Measurements from ENCODE around the gene AFF3. TPM values are rescaled to one million over a fixed set of nuclear protein-coding genes. Genes with fewer than 3 reads are reported as not detected.

Gene AFF3
- total RNA-seq, 2 experiments from 2014 or later, result 2.6 to 2.9 TPM

- Mint-ChIP-seq H3K9me3 (no peaks in the 10 kb centered on the region), H3K27me3 (peaks cover 4% of the 10 kb centered on the region), H3K4me3 (no peak overlapping the region)
Measured at GRCh38 chr2:99898336-99899048, 243.9 kb downstream of the AFF3 start.

GRCh38 chr2:99891428-99891780 is 251.0 kb downstream of the AFF3 start:
- no peak overlapping the region for H3K4me3 Mint-ChIP-seq
- H3K36me3 Mint-ChIP-seq, result no peaks in the 10 kb centered on the region
- no peaks in the 10 kb centered on the region for H3K9me3 Mint-ChIP-seq
- H3K4me1 Mint-ChIP-seq, result no peaks in the 10 kb centered on the region
- H3K27ac Mint-ChIP-seq, result no peak overlapping the region
- H3K27me3 Mint-ChIP-seq, result no peaks in the 10 kb centered on the region
- no peak for DNase-seq

More at GRCh38 chr2:99898336-99899048, 243.9 kb downstream of the AFF3 start:
- H3K27ac Mint-ChIP-seq, result no peak overlapping the region
- no peaks in the 10 kb centered on the region for H3K36me3 Mint-ChIP-seq
- H3K4me1 Mint-ChIP-seq, result no peaks in the 10 kb centered on the region
- DNase-seq, result no peak

GRCh38 chr2:99890568-99891427 is 251.6 kb downstream of the AFF3 start:
- H3K4me3 Mint-ChIP-seq, result no peak overlapping the region
- no peaks in the 10 kb centered on the region for H3K27me3 Mint-ChIP-seq
- H3K36me3 Mint-ChIP-seq, result no peaks in the 10 kb centered on the region
- no peak for DNase-seq
- H3K4me1 Mint-ChIP-seq, result no peaks in the 10 kb centered on the region
- no peak overlapping the region for H3K27ac Mint-ChIP-seq
- H3K9me3 Mint-ChIP-seq, result no peaks in the 10 kb centered on the region

- H3K4me1 Mint-ChIP-seq, result no peaks in the 10 kb centered on the region
- H3K9me3 Mint-ChIP-seq, result no peaks in the 10 kb centered on the region
- no peaks in the 10 kb centered on the region for H3K36me3 Mint-ChIP-seq
- no peak overlapping the region for H3K27ac Mint-ChIP-seq
- H3K27me3 Mint-ChIP-seq, result no peaks in the 10 kb centered on the region
- no peak overlapping the region for H3K4me3 Mint-ChIP-seq
- DNase-seq, result no peak
Measured at GRCh38 chr2:99888617-99889016, 253.8 kb downstream of the AFF3 start.

GRCh38 chr2:99886418-99886817 is 256.0 kb downstream of the AFF3 start:
- Mint-ChIP-seq H3K27ac (no peak overlapping the region), H3K27me3 (no peaks in the 10 kb centered on the region), H3K36me3 (no peaks in the 10 kb centered on the region), H3K4me3 (no peak overlapping the region), H3K9me3 (no peaks in the 10 kb centered on the region), H3K4me1 (no peaks in the 10 kb centered on the region)
- DNase-seq, result no peak

GRCh38 chr2:99883358-99883757 is 259.0 kb downstream of the AFF3 start:
- Mint-ChIP-seq H3K27ac (no peak overlapping the region), H3K36me3 (no peaks in the 10 kb centered on the region), H3K9me3 (no peaks in the 10 kb centered on the region), H3K4me1 (no peaks in the 10 kb centered on the region), H3K27me3 (no peaks in the 10 kb centered on the region), H3K4me3 (no peak overlapping the region)
- DNase-seq, result no peak

GRCh38 chr2:99881901-99882591 is 260.3 kb downstream of the AFF3 start:
- Mint-ChIP-seq H3K4me1 (no peaks in the 10 kb centered on the region), H3K4me3 (no peak overlapping the region), H3K36me3 (no peaks in the 10 kb centered on the region), H3K27me3 (no peaks in the 10 kb centered on the region), H3K27ac (no peak overlapping the region), H3K9me3 (no peaks in the 10 kb centered on the region)
- DNase-seq, result no peak

- no peak for DNase-seq
- Mint-ChIP-seq H3K27me3 (no peaks in the 10 kb centered on the region), H3K4me3 (no peak overlapping the region), H3K27ac (no peak overlapping the region), H3K36me3 (no peaks in the 10 kb centered on the region), H3K9me3 (no peaks in the 10 kb centered on the region), H3K4me1 (no peaks in the 10 kb centered on the region)
Measured at GRCh38 chr2:99880964-99881294, 261.5 kb downstream of the AFF3 start.

- H3K9me3 Mint-ChIP-seq, result no peaks in the 10 kb centered on the region
- no peak overlapping the region for H3K27ac Mint-ChIP-seq
- H3K4me3 Mint-ChIP-seq, result no peak overlapping the region
- no peaks in the 10 kb centered on the region for H3K27me3 Mint-ChIP-seq
- no peaks in the 10 kb centered on the region for H3K4me1 Mint-ChIP-seq
- DNase-seq, result no peak
- H3K36me3 Mint-ChIP-seq, result no peaks in the 10 kb centered on the region
Measured at GRCh38 chr2:99880148-99880963, 262.0 kb downstream of the AFF3 start.

GRCh38 chr2:99879481-99879880 is 262.9 kb downstream of the AFF3 start:
- no peak overlapping the region for H3K27ac Mint-ChIP-seq
- no peaks in the 10 kb centered on the region for H3K36me3 Mint-ChIP-seq
- H3K4me3 Mint-ChIP-seq, result no peak overlapping the region
- no peaks in the 10 kb centered on the region for H3K9me3 Mint-ChIP-seq
- no peaks in the 10 kb centered on the region for H3K27me3 Mint-ChIP-seq
- no peaks in the 10 kb centered on the region for H3K4me1 Mint-ChIP-seq
- DNase-seq, result no peak

GRCh38 chr2:99878581-99879350 is 263.6 kb downstream of the AFF3 start:
- Mint-ChIP-seq H3K36me3 (no peaks in the 10 kb centered on the region), H3K9me3 (no peaks in the 10 kb centered on the region), H3K4me3 (no peak overlapping the region), H3K4me1 (no peaks in the 10 kb centered on the region), H3K27ac (no peak overlapping the region), H3K27me3 (no peaks in the 10 kb centered on the region)
- no peak for DNase-seq

GRCh38 chr2:99877963-99878362 is 264.4 kb downstream of the AFF3 start:
- Mint-ChIP-seq H3K27ac (no peak overlapping the region), H3K36me3 (no peaks in the 10 kb centered on the region), H3K27me3 (no peaks in the 10 kb centered on the region), H3K4me1 (no peaks in the 10 kb centered on the region), H3K9me3 (no peaks in the 10 kb centered on the region), H3K4me3 (no peak overlapping the region)
- no peak for DNase-seq

- Mint-ChIP-seq H3K9me3 (no peaks in the 10 kb centered on the region), H3K4me1 (no peaks in the 10 kb centered on the region), H3K27ac (no peak overlapping the region), H3K36me3 (no peaks in the 10 kb centered on the region), H3K4me3 (no peak overlapping the region), H3K27me3 (no peaks in the 10 kb centered on the region)
- DNase-seq, result no peak
Measured at GRCh38 chr2:99876956-99877355, 265.4 kb downstream of the AFF3 start.

GRCh38 chr2:99875627-99876201 is 266.7 kb downstream of the AFF3 start:
- no peaks in the 10 kb centered on the region for H3K27me3 Mint-ChIP-seq
- H3K36me3 Mint-ChIP-seq, result no peaks in the 10 kb centered on the region
- H3K4me3 Mint-ChIP-seq, result no peak overlapping the region
- no peak for DNase-seq
- H3K4me1 Mint-ChIP-seq, result no peaks in the 10 kb centered on the region
- H3K27ac Mint-ChIP-seq, result no peak overlapping the region
- no peaks in the 10 kb centered on the region for H3K9me3 Mint-ChIP-seq

Measured in activated naive CD8-positive, alpha-beta T cell treated with anti-CD3 and anti-CD28 coated beads for 36 hours (primary cell).